ENCODE measurements around the gene TOMM5. TPM values are rescaled to one million over a fixed set of nuclear protein-coding genes. Genes with fewer than 3 reads are reported as not detected.
A peak's percentile ranks its signal among the peaks of the same experiment; 100 is the strongest.
"Not testable (repeated sequence)": the region's sequence is repeated elsewhere in the genome, so short reads cannot be mapped to it uniquely, and the experiment has no call there.

TOMM5 gene
- total RNA-seq, 1 experiment from 2014 or later, result 225 TPM

DNA sequence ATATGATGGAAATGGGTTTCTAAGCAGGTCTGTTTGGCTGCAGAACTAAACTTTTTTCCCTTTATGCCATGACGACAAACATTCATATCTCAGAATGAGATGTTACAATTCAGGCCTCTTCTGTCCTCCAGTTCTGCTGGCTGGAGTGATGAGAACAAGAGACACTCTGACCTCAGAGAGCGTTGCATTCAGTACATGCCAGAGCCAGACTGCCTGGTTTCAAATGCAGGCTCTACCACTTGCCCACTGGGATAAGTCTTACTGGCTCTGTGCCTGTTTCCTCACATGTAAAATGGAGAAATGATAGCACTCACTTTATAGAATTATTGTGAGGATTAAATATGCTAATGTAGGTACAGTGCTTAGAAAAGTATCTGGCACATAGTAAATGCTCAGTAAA, 24.8 kb upstream of the TOMM5 start:
- DNase-seq (ENCODE audit: extremely low read depth, low read depth), result no peak

- DNase-seq (ENCODE audit: extremely low read depth, low read depth), result no peak
Observed at GRCh38 chr9:37611961-37612360, 19.6 kb upstream of the TOMM5 start.

- no peak for DNase-seq (ENCODE audit: extremely low read depth, low read depth)
Observed at GRCh38 chr9:37611014-37611413, 18.6 kb upstream of the TOMM5 start.

DNA sequence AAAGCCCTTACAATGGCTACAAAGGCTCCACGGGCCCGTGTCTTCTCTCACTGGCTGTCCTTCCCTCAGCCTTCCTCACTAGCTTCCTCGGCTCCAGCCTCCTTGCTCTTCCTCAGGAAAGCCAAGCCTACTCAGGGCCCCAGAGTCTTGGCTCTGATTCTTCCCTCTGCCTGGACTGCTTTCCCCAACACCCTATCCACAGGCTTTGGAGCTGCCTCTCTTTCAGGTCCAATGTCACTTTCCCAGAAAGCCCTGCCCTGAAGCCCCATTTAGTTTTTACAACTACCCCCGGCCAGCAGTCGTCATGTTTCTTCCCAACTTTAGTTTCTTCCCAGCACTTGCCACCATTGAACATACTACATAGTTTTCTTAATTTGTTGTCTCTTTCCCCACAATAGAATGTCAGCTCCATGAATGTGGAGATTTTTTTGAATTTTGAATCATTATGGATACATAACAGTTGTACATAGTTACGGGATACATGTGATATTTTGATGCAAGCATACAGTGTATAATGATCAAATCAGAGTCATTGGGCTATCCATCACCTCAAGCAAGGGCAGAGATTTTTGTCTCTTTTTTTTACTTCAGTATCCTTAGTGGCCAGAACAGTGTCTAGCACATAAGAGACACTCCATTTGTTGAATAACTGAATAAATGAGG, 17.5 kb upstream of the TOMM5 start:
- DNase-seq (ENCODE audit: extremely low read depth, low read depth), result no peak

GRCh38 chr9:37608250-37608649, 15.9 kb upstream of the TOMM5 start:
- no peak for DNase-seq (ENCODE audit: extremely low read depth, low read depth)

GRCh38 chr9:37604296-37604695, 11.9 kb upstream of the TOMM5 start:
- no peak for DNase-seq (ENCODE audit: extremely low read depth, low read depth)

DNA sequence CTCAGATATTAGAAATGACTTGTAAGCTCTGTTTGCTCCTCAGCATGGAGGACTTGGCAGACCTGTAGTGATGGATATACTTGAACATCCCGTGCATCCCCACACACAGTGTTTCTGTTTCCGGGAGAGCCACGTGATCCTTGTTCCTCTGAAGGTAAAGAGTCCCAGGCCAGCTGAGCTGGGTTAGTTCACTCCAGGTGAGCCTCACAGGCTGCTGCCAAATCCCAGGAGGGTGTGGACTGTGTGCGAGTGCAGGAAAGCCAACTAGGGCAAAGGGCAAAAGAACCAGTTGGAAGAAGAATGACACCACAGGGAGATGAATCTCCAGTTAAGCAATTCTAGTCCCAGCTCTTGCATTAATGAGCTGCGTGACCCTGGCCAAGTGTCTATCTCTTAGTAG, 10.4 kb upstream of the TOMM5 start:
- DNase-seq (ENCODE audit: extremely low read depth, low read depth), result no peak

DNA sequence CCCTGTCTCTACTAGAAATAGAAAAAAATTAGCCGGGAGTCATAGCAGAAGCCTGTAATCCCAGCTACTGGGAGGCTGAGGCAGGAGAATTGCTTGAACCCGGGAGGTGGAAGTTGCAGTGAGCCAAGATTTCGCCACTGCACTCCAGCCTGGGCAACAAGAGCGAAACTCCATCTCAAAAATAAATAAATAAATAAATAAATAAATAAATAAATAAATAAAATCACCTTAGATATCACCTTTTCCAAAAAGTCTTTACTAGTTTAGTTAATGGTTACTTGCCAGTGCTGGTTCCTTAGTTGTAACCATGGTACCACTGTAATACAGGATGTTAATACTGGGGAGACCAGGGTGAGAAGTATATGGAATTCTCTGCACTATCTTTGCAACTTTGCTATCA, 9.7 kb upstream of the TOMM5 start:
- not testable (repeated sequence) for DNase-seq (ENCODE audit: extremely low read depth, low read depth)

DNA sequence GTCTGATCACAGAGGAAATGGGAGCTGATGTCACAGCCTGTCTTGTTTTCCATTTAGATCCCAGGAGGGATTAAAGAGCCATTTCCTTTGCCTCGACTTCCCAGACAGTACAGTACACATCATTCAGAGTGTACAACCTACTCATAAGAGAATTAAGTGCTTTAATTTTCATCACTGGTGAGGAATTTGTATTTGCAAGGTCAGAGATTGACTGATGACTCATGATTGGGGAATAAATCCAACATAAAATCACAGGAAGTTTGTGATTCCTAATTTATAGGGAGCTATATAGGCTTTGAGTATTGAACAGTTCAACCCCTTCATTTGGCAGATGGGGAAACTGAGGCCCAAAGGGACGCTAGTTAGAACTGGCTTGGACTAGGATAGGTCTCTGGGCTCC, 4.1 kb upstream of the TOMM5 start:
- DNase-seq (ENCODE audit: extremely low read depth, low read depth), result no peak

- DNase-seq (ENCODE audit: extremely low read depth, low read depth), result no peak
Observed at GRCh38 chr9:37593883-37594448, 1.6 kb upstream of the TOMM5 start.

DNA sequence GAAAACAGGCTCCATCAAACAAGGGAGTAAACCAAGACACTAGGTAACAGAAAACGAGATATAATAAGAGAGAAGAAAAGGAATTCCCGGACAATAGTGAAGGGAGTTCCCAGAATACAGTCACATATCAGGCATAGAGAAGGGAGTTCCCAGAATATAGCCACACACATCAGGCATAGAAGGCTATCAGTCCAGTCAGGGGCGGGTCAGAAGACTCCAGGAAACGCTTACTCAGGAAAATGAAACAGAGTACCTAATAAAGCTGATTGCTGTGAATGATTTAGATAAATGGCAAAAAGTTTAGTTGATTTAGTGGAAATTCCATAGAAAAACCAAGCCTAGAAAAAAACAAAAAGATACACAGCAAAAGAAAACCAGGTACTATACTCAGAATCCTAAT, 4.9 kb downstream of the TOMM5 start:
- no peak for DNase-seq (ENCODE audit: extremely low read depth, low read depth)

GRCh38 chr9:37583522-37584121, 8.8 kb downstream of the TOMM5 start:
- DNase-seq (ENCODE audit: extremely low read depth, low read depth), result no peak

GRCh38 chr9:37582548-37583157, 9.7 kb downstream of the TOMM5 start:
- peak; percentile 33 for DNase-seq (ENCODE audit: extremely low read depth, low read depth)

DNA sequence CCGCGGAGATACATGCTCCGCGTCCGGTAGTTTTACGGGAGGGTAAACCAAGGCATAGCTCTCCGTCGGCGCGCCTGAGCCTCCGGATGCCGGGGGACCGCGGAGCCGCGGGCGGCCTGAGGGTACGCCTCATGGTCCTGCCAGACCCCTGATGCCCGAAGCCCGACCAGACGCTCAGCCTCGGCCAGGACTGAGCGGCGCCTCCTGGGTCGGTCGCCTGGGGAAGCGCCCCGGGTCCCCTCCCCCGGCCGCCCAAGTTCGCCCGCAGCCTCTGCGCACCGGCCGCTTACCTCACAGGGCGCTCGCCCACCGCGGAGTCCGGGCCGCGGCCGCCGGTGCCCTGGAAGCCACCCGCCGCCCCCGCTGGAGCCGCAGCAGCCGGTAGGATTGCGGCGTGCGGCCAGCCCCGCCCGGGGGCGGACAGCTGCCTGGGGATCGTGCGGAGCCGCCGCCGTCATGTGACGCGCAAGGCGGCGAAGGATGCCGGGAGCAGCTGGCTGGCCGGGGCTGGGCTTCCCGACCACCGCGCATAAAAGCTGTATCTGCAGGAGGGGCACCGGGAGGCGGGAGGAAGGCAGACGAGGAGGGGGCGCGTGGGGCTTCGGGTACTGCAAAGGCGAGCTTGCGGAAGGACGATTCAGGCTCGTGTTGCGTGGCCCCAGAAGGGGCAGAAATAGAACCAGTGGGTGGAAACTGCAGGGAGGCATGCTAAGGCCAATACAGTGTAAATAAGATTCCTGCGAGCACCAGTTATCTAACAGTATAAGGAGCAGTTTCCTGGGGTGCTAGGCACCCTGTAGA, 16.3 kb downstream of the TOMM5 start, which contains the start of gene FBXO10:
FBXO10 (minus strand) TSS at position 460 of the 801 bp plus-strand sequence. CDS start 34,612 bp downstream, outside the sequence.
- DNase-seq (ENCODE audit: extremely low read depth, low read depth), result no peak

GRCh38 chr9:37575511-37575914, 16.9 kb downstream of the TOMM5 start:
- no peak for DNase-seq (ENCODE audit: extremely low read depth, low read depth)

DNA sequence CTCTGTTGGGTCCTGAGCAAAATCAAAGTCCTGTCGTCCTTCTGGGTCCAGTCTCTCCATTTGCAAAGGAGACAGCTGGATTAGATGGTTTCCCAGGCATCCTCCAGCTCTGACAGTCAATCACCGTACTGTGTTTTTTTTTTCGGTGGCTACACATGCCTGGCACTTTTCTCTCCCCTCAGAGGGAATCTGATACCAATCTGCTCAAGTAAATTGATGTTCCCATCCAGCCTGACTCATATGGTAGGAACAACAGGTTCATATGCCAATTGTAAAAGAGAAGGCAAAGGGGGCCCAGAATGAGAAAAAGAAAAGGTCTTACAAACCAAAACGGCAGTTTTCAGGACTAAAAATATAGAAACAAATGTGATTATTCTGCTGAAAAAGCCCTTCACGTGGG, 17.4 kb downstream of the TOMM5 start:
- no peak for DNase-seq (ENCODE audit: extremely low read depth, low read depth)

GRCh38 chr9:37574241-37574721, 18.1 kb downstream of the TOMM5 start:
- peak; percentile 33 for DNase-seq (ENCODE audit: extremely low read depth, low read depth)

GRCh38 chr9:37571282-37571681, 21.1 kb downstream of the TOMM5 start:
- DNase-seq (ENCODE audit: extremely low read depth, low read depth), result no peak

GRCh38 chr9:37566716-37567115, 25.7 kb downstream of the TOMM5 start:
- DNase-seq (ENCODE audit: extremely low read depth, low read depth), result no peak

DNA sequence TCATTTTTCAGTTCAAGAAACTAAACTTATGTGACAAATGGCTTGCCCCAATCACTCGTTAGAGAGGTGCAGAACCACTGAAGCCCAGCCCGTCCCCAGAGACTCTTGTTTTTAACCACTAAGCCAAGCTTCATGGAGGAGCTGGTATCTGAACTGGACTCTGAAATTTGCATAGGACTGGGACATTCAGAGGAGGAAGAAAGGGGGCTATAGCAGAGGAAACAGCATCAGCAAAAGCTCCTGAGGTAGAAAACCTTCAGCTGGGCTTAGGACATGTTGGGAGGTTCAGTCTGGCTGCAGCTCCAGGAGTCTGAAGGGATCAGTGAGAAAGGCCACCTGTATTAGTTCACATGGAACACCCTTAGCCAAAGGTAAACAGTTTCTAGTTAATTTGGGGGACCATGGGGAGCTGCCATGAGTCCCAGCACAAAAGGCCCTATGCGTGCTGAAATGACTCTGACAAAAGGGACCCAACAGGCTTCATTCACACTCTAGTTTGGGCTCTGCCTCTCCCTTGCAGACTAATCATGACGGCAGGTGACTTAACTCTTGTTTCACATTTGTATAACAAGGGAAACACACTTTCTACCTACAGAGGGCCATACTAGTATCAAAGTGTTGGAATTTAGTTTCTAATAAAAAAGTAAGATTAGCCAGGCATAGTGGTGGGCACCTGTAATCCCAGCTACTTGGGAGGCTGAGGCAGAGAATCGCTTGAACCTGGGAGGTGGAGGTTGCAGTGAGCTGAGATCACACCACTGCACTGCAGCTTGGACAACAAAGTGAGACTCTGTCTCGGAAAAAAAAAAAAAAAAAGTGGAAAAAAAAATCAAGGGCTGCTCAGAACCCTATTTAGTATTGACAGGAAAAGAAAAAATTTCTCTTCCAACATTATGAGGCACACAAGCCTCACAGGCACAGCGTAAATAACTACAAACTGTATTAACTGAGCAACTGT, 26.5 kb downstream of the TOMM5 start:
- DNase-seq (ENCODE audit: extremely low read depth, low read depth), result no peak
